ENCODE measurements around the gene FDCSP. TPM values are rescaled to one million over a fixed set of nuclear protein-coding genes. Genes with fewer than 3 reads are reported as not detected.

Gene FDCSP
- total and polyA plus RNA-seq, 4 donors, result 0.87 to 6.0 TPM; not detected in 2

- no peaks in the 10 kb centered on the region for H3K27me3 ChIP-seq (ENCODE audit: control insufficient read depth in 3 of 3, insufficient read depth in 3 of 3, low read length in 2 of 3)
- no peak overlapping the region for H3K4me3 ChIP-seq
- no peak overlapping the region for H3K27ac ChIP-seq (ENCODE audit: low read depth in 1 of 2, low read length in 1 of 2)
- ATAC-seq (ENCODE audit: insufficient read depth, low FRiP score), result no peak
- no peaks in the 10 kb centered on the region for H3K36me3 ChIP-seq (ENCODE audit: control insufficient read depth in 4 of 4, insufficient read depth in 4 of 4, low read length in 4 of 4)
- no peaks in the 10 kb centered on the region for H3K9me3 ChIP-seq (ENCODE audit: control insufficient read depth in 4 of 4, insufficient read depth in 3 of 4, low read length in 3 of 4)
- no peak for TF ChIP-seq CTCF (IDR thresholded peaks at IDR 0.05; ENCODE audit: control extremely low read depth, extremely low read depth)
- H3K4me1 ChIP-seq (ENCODE audit: control insufficient read depth in 5 of 5, insufficient read depth in 5 of 5, low read length in 5 of 5), result peaks cover 0 to 34% (median 12%) of the 10 kb centered on the region in 5 donors
- DNase-seq, result peak in 2 of 3 donors; percentile 67 to 73
- H3K9ac ChIP-seq (ENCODE audit: insufficient read depth in 1 of 2, low read length in 2 of 2), result no peak overlapping the region
- 59 to 66% methylated on average over 2 of the region's 2 CpGs for WGBS, 2 donors
These were observed 46.1 kb upstream of the FDCSP start for GRCh38 chr4:70179811-70180210.

- WGBS, 2 donors, result 41 to 53% methylated on average over 1 of the region's 1 CpG
- ATAC-seq (ENCODE audit: insufficient read depth, low FRiP score), result no peak
These were observed 44.1 kb upstream of the FDCSP start for GRCh38 chr4:70181864-70182263.

GRCh38 chr4:70182517-70183167 is 43.3 kb upstream of the FDCSP start:
- TF ChIP-seq CTCF (IDR thresholded peaks at IDR 0.05; ENCODE audit: control extremely low read depth, extremely low read depth), result no peak
- H3K27me3 ChIP-seq (ENCODE audit: control insufficient read depth in 3 of 3, insufficient read depth in 3 of 3, low read length in 2 of 3), result no peaks in the 10 kb centered on the region
- no peak overlapping the region for H3K9ac ChIP-seq (ENCODE audit: insufficient read depth in 1 of 2, low read length in 2 of 2)
- H3K9me3 ChIP-seq (ENCODE audit: control insufficient read depth in 4 of 4, insufficient read depth in 3 of 4, low read length in 3 of 4), result no peaks in the 10 kb centered on the region
- whole genome bisulfite sequencing, 2 donors, result 30 to 58% methylated on average over 2 of the region's 2 CpGs
- H3K36me3 ChIP-seq (ENCODE audit: control insufficient read depth in 4 of 4, insufficient read depth in 4 of 4, low read length in 4 of 4), result no peaks in the 10 kb centered on the region
- H3K4me3 ChIP-seq, result no peak overlapping the region
- H3K4me1 ChIP-seq (ENCODE audit: control insufficient read depth in 5 of 5, insufficient read depth in 5 of 5, low read length in 5 of 5), result peaks cover 0 to 34% (median 12%) of the 10 kb centered on the region in 5 donors
- peak; percentile 17 to 92 (median 86) for DNase-seq
- ATAC-seq (ENCODE audit: insufficient read depth, low FRiP score), result no peak
- H3K27ac ChIP-seq (ENCODE audit: low read depth in 1 of 2, low read length in 1 of 2), result no peak overlapping the region

More at GRCh38 chr4:70181864-70182263, 44.1 kb upstream of the FDCSP start:
- peak; percentile 26 to 78 (median 51) for DNase-seq
- Histone ChIP-seq H3K9me3 (ENCODE audit: control insufficient read depth in 4 of 4, insufficient read depth in 3 of 4, low read length in 3 of 4) (no peaks in the 10 kb centered on the region), H3K9ac (ENCODE audit: insufficient read depth in 1 of 2, low read length in 2 of 2) (no peak overlapping the region), H3K27ac (ENCODE audit: low read depth in 1 of 2, low read length in 1 of 2) (no peak overlapping the region), H3K4me3 (no peak overlapping the region), H3K36me3 (ENCODE audit: control insufficient read depth in 4 of 4, insufficient read depth in 4 of 4, low read length in 4 of 4) (no peaks in the 10 kb centered on the region), H3K27me3 (ENCODE audit: control insufficient read depth in 3 of 3, insufficient read depth in 3 of 3, low read length in 2 of 3) (no peaks in the 10 kb centered on the region), H3K4me1 (ENCODE audit: control insufficient read depth in 5 of 5, insufficient read depth in 5 of 5, low read length in 5 of 5) (peaks cover 0 to 34% (median 12%) of the 10 kb centered on the region in 5 donors)
- TF ChIP-seq CTCF (IDR thresholded peaks at IDR 0.05; ENCODE audit: control extremely low read depth, extremely low read depth), result no peak

Measured in lung (tissue), 12 donors.